Measurements from ENCODE around the gene F2RL1. TPM values are rescaled to one million over a fixed set of nuclear protein-coding genes. Genes with fewer than 3 reads are reported as not detected.

Gene F2RL1
- total RNA-seq, 1 donor from 2014 or later = 2.0 TPM

GRCh38 chr5:76790632-76791290 is 28.1 kb upstream of the F2RL1 start:
- Histone ChIP-seq H3K27me3 (ENCODE audit: low read depth) (no peaks in the 10 kb centered on the region), H3K4me1 (peaks cover 49% of the 10 kb centered on the region), H3K27ac (replicated peaks) (peak overlapping the region; percentile 71), H3K36me3 (no peaks in the 10 kb centered on the region), H3K9me3 (replicated peaks) (no peaks in the 10 kb centered on the region), H3K4me3 (no peak overlapping the region)
- TF ChIP-seq CTCF (IDR thresholded peaks at IDR 0.05; ENCODE audit: borderline replicate concordance) = no peak
- intact Hi-C loops (cut with micrococcal nuclease) = no loop called here
- DNase-seq = no peak

GRCh38 chr5:76791461-76791860 is 27.4 kb upstream of the F2RL1 start:
- Histone ChIP-seq H3K36me3 (no peaks in the 10 kb centered on the region), H3K4me3 (no peak overlapping the region), H3K27me3 (ENCODE audit: low read depth) (no peaks in the 10 kb centered on the region), H3K27ac (replicated peaks) (peak overlapping the region; percentile 71), H3K9me3 (replicated peaks) (no peaks in the 10 kb centered on the region), H3K4me1 (peaks cover 49% of the 10 kb centered on the region)
- no peak for TF ChIP-seq CTCF (IDR thresholded peaks at IDR 0.05; ENCODE audit: borderline replicate concordance)
- no peak for DNase-seq
- intact Hi-C loops (cut with micrococcal nuclease) = no loop called here

GRCh38 chr5:76794871-76795270 is 24.0 kb upstream of the F2RL1 start:
- Histone ChIP-seq H3K27me3 (ENCODE audit: low read depth) (no peaks in the 10 kb centered on the region), H3K9me3 (replicated peaks) (no peaks in the 10 kb centered on the region), H3K4me3 (no peak overlapping the region), H3K27ac (replicated peaks) (no peak overlapping the region), H3K36me3 (no peaks in the 10 kb centered on the region), H3K4me1 (peaks cover 24% of the 10 kb centered on the region)
- no peak for TF ChIP-seq CTCF (IDR thresholded peaks at IDR 0.05; ENCODE audit: borderline replicate concordance)
- intact Hi-C loops (cut with micrococcal nuclease) = no loop called here
- DNase-seq = no peak

GRCh38 chr5:76799588-76799987 is 19.2 kb upstream of the F2RL1 start:
- intact Hi-C loops (cut with micrococcal nuclease) = no loop called here
- TF ChIP-seq CTCF (IDR thresholded peaks at IDR 0.05; ENCODE audit: borderline replicate concordance) = no peak
- H3K4me3 ChIP-seq = no peak overlapping the region

GRCh38 chr5:76800579-76800978 is 18.3 kb upstream of the F2RL1 start:
- TF ChIP-seq CTCF (IDR thresholded peaks at IDR 0.05; ENCODE audit: borderline replicate concordance) = no peak
- Histone ChIP-seq H3K4me1 (peaks cover 12% of the 10 kb centered on the region), H3K36me3 (no peaks in the 10 kb centered on the region), H3K27ac (replicated peaks) (peak overlapping the region; percentile 64), H3K4me3 (no peak overlapping the region), H3K27me3 (ENCODE audit: low read depth) (peaks cover 6% of the 10 kb centered on the region), H3K9me3 (replicated peaks) (no peaks in the 10 kb centered on the region)
- DNase-seq = no peak
- intact Hi-C loops (cut with micrococcal nuclease) = no loop called here

More at GRCh38 chr5:76799588-76799987, 19.2 kb upstream of the F2RL1 start:
- Histone ChIP-seq H3K27ac (replicated peaks) (no peak overlapping the region), H3K27me3 (ENCODE audit: low read depth) (no peaks in the 10 kb centered on the region), H3K9me3 (replicated peaks) (no peaks in the 10 kb centered on the region), H3K36me3 (no peaks in the 10 kb centered on the region), H3K4me1 (peaks cover 12% of the 10 kb centered on the region)
- DNase-seq = no peak
